MG63 (cell line): ENCODE data around the gene IGFALS. TPM values are rescaled to one million over a fixed set of nuclear protein-coding genes. Genes with fewer than 3 reads are reported as not detected.

ENCODE experiments used
- DNase-seq: peaks from one replicate; pipeline ENCODE4 v3.0.0-alpha.2; 2020
- H3K27me3 ChIP-seq: fragments of 250-450 bp; sonication (Bioruptor Pico); 2 replicates; pipeline ENCODE4 v1.5.1; 2020; ENCODE audit warnings: mild to moderate bottlenecking, moderate library complexity
- H3K36me3 ChIP-seq: fragments of 250-450 bp; sonication (Bioruptor Pico); 2 replicates; pipeline ENCODE4 v1.5.1; 2020; ENCODE audit warnings: mild to moderate bottlenecking, moderate library complexity
- H3K4me3 ChIP-seq: fragments of 250-450 bp; sonication (Bioruptor Pico); 2 replicates; pipeline ENCODE4 v1.5.1; 2020; ENCODE audit warnings: mild to moderate bottlenecking, moderate library complexity
- H3K9me3 ChIP-seq: fragments of 250-450 bp; sonication (Bioruptor Pico); 2 replicates; pipeline ENCODE4 v1.5.1; 2020; ENCODE audit warnings: mild to moderate bottlenecking, moderate library complexity
- total RNA-seq: library from RNA; depleted of rRNA; stranded (reverse); fragments of >200 nt; shearing (Covaris generic); gene quantifications from 2 replicates; pipeline ENCODE4 v1.2.3, GENCODE V29; 2014; ENCODE audit warnings: low replicate concordance; rRNA removed

The IGFALS gene
- total RNA-seq, 1 experiment from 2014 or later: not detected

DNA sequence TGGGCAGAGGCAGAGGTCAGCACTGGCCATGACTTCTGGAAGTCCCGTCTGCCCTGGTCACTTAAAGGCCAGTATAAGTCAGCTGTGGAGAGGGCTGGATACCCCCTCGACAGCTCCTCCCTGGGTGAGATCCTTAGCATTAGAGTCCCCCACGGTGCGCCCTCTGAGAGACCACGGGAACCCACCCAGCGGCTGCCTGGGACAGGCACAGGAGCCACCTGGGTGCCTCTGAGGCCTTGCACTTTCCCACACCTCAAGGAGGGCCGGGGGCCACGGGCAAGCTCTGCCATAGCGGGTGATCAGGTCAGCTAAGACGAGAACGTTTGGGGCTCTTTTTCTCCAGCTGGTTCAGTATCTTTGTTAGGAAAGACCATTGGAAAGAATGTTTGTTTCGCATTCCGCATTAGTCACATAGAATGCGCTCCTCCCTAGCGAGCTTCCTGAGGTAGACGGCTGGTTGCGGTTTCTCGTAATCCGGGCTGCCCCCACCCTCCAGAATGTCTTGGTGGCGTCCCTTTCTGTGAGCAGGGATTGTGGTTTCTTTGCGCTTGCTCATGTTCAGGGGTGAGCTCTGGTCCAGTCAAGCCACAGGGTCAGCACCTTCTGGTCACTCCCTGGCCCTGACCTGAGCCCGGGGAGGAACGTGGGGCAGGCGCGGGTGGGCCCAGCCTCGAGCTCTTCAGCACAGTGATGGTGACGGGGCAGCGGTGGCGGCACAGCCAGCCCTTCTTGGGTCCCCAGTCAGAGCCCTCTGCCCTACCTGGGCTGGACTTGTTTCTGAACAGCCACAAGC is 47.4 kb downstream of the IGFALS start:
- no peak overlapping the region for H3K4me3 ChIP-seq
- DNase-seq: peak; percentile 87
- peaks cover 55% of the 10 kb centered on the region for H3K36me3 ChIP-seq
- H3K9me3 ChIP-seq: no peaks in the 10 kb centered on the region
- H3K27me3 ChIP-seq: no peaks in the 10 kb centered on the region

- Histone ChIP-seq H3K4me3 (no peak overlapping the region), H3K36me3 (peaks cover 56% of the 10 kb centered on the region)
Measured at GRCh38 chr16:1745181-1745899, 48.2 kb downstream of the IGFALS start.

GRCh38 chr16:1744338-1744840 is 49.1 kb downstream of the IGFALS start:
- H3K9me3 ChIP-seq: no peaks in the 10 kb centered on the region
- no peak overlapping the region for H3K4me3 ChIP-seq
- H3K36me3 ChIP-seq: peaks cover 52% of the 10 kb centered on the region
- no peaks in the 10 kb centered on the region for H3K27me3 ChIP-seq
- DNase-seq: no peak

More at GRCh38 chr16:1745181-1745899, 48.2 kb downstream of the IGFALS start:
- DNase-seq: peak; percentile 71
- no peaks in the 10 kb centered on the region for H3K9me3 ChIP-seq
- no peaks in the 10 kb centered on the region for H3K27me3 ChIP-seq

- H3K9me3 ChIP-seq: no peaks in the 10 kb centered on the region
- DNase-seq: no peak
- H3K27me3 ChIP-seq: no peaks in the 10 kb centered on the region
- no peak overlapping the region for H3K4me3 ChIP-seq
- H3K36me3 ChIP-seq: peaks cover 45% of the 10 kb centered on the region
Measured at GRCh38 chr16:1743376-1744337, 49.8 kb downstream of the IGFALS start.

GRCh38 chr16:1741553-1742165 is 51.8 kb downstream of the IGFALS start:
- DNase-seq: no peak
- Histone ChIP-seq H3K9me3 (no peaks in the 10 kb centered on the region), H3K36me3 (peaks cover 28% of the 10 kb centered on the region), H3K27me3 (no peaks in the 10 kb centered on the region), H3K4me3 (no peak overlapping the region)

- Histone ChIP-seq H3K36me3 (peaks cover 27% of the 10 kb centered on the region), H3K27me3 (no peaks in the 10 kb centered on the region), H3K9me3 (no peaks in the 10 kb centered on the region), H3K4me3 (no peak overlapping the region)
- no peak for DNase-seq
Measured at GRCh38 chr16:1740781-1741490, 52.6 kb downstream of the IGFALS start.

Other genes starting within 250 kb of the IGFALS start
- gene IFT140, start 181.6 kb downstream of the IGFALS start, total RNA-seq: 25.7 and 27.8 TPM in 2 replicates
- 3.7 and 3.8 TPM in 2 replicates for gene CRAMP1, start 181.3 kb downstream of the IGFALS start, total RNA-seq
- 94.3 and 129 TPM in 2 replicates for gene JPT2, start 115.4 kb downstream of the IGFALS start, total RNA-seq
- 13.4 and 31.1 TPM in 2 replicates for gene MAPK8IP3, start 87.5 kb downstream of the IGFALS start, total RNA-seq
- gene NME3, start 22.2 kb downstream of the IGFALS start, total RNA-seq: 0.46 TPM in 1 of 2 replicates, not detected in the other
- 3.3 and 6.6 TPM in 2 replicates for gene EME2, start 20.9 kb downstream of the IGFALS start, total RNA-seq
- gene MRPS34, start 20.6 kb downstream of the IGFALS start, total RNA-seq: 225 and 308 TPM in 2 replicates
- gene SPSB3, start 11.1 kb downstream of the IGFALS start, total RNA-seq: 34.3 and 40.3 TPM in 2 replicates
- 156 and 163 TPM in 2 replicates for gene NUBP2, start 10.7 kb downstream of the IGFALS start, total RNA-seq
- 120 and 186 TPM in 2 replicates for gene HAGH, start 33.1 kb upstream of the IGFALS start, total RNA-seq
- 33.4 and 35.4 TPM in 2 replicates for gene FAHD1, start 33.5 kb upstream of the IGFALS start, total RNA-seq
- gene MEIOB, start 78.5 kb upstream of the IGFALS start, total RNA-seq: 21.6 and 71.1 TPM in 2 replicates
- not detected in 2 replicates for gene HS3ST6, start 124.7 kb upstream of the IGFALS start, total RNA-seq
- 99.5 and 116 TPM in 2 replicates for gene MSRB1, start 149.5 kb upstream of the IGFALS start, total RNA-seq
- not detected in 2 replicates for gene RPL3L, start 161.0 kb upstream of the IGFALS start, total RNA-seq
- 406 and 819 TPM in 2 replicates for gene NDUFB10, start 165.8 kb upstream of the IGFALS start, total RNA-seq
- gene RPS2, start 171.1 kb upstream of the IGFALS start, total RNA-seq: 8,634 and 16,603 TPM in 2 replicates
- not detected in 2 replicates for gene RNF151, start 173.2 kb upstream of the IGFALS start, total RNA-seq
- gene TBL3, start 178.3 kb upstream of the IGFALS start, total RNA-seq: 75.4 and 134 TPM in 2 replicates
- gene NOXO1, start 187.8 kb upstream of the IGFALS start, total RNA-seq: not detected in 2 replicates
- gene GFER, start 190.5 kb upstream of the IGFALS start, total RNA-seq: 39.9 and 64.5 TPM in 2 replicates
- gene SYNGR3, start 196.3 kb upstream of the IGFALS start, total RNA-seq: 0.07 TPM in 1 of 2 replicates, not detected in the other
- gene ZNF598, start 216.1 kb upstream of the IGFALS start, total RNA-seq: 75.0 and 86.5 TPM in 2 replicates
- gene NPW, start 226.1 kb upstream of the IGFALS start, total RNA-seq: not detected in 2 replicates
- 15.9 and 19.0 TPM in 2 replicates for gene NHERF2, start 233.2 kb upstream of the IGFALS start, total RNA-seq